Hematopoietic multipotent progenitor cell treated with erythropoietin and hydrocortisone succinate and interleukin-3 and kit ligand, for 17 days (in vitro differentiated cells): ENCODE data around the gene PIGZ.

Experiments used
- DNase-seq: peaks from one replicate; pipeline ENCODE4 v3.0.0-alpha.2; 2015; ENCODE audit warnings: low spot score

PIGZ gene

DNA sequence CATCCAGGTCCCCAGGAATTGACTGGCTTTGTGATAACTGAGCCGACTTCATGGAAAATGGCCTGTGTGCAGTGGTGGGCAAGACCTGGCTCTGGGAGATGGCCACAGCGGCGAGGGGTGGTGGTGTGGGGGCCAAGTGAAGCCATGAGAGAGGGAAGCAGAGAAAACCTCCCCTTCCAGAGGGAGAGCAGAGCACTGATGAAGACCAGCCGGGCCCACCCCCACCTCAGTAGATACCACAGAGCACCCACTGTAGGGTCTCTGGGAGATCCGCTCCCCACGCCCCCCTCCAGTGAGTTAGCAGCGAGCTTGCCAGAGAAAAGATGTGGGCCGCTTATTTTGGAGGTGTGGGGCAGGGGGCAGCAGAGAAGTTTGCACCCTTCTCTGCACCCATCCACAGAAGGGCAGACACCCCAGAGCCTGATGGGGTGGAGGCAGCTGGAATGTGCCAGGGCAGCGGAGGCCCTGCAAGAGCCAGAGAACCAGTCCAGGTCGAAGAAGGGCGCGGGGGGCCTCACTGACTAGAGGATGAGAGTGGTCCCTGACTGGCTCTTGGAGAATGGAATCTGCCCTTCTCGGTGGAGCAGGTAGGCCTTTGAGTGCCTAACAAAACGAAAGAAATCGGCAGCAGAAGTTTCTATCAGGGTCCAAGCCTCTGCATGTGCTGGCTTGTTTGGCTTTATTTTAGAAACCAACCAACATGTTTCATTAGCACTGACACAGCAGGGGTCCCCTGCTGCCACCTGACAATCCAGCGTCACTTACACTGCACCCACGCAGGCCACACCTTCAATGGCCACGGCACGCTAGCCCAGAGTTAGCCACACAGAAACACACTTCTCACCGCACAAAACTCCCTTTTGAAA, 32.7 kb upstream of the PIGZ start:
- DNase-seq = no peak

DNA sequence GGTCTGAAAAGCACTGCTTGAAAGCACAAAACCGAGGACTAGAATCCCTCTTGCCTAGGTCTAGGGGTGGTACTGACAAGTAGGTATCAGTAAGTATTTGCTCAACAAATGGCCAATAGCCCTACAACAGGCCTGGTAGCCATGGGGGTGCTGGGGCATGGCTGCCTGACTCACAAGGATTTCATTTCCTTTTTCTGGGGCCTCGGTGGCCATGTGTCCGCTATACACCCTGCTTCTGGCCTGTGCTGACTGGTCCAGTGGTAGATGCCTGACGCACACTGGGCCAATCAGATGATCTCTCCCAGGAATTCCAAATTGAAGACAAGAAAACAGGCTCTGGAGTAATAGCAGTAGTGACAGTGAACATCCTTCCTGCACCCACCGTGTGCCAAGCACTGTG, 31.6 kb upstream of the PIGZ start:
- no peak for DNase-seq

DNA sequence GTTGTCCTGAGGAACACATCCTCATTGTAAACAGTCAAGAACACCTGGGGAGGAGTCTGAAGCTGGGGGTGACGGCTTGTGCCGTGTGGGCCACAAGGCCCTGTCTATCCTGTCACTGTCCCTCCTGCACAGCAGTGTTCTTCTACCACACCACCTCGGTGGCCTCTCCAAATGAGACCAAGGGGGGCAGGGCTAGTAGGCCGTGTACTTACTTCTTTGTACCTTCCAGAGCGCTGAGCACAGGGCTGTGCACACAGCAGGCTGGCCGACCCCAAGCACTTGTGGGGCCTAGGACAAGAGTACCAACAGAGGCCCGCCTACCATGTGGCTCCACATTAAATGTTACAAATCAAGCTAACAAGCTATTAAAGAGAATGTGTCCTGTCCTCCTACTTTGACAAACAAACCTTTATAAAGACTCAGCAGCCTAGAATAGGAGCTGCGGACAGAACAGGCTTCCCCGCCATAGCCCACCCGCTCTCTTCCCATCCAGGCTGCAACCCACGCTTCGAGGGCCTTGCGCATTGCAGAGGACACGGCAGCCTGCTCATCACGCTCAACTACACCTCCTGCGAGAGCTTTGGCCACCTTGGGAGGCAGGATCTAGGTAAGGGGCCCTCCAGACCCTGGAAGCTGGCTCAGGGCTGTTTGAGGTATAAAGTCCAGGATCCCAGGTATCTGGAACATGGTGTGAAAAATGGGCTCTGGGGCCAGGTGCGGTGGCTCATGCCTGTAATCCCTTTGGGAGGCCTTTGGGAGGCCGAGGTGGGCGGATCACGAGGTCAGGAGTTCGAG, 30.5 kb upstream of the PIGZ start:
- DNase-seq = no peak

- no peak for DNase-seq
Observed at GRCh38 chr3:196997311-196997710, 28.7 kb upstream of the PIGZ start.

DNA sequence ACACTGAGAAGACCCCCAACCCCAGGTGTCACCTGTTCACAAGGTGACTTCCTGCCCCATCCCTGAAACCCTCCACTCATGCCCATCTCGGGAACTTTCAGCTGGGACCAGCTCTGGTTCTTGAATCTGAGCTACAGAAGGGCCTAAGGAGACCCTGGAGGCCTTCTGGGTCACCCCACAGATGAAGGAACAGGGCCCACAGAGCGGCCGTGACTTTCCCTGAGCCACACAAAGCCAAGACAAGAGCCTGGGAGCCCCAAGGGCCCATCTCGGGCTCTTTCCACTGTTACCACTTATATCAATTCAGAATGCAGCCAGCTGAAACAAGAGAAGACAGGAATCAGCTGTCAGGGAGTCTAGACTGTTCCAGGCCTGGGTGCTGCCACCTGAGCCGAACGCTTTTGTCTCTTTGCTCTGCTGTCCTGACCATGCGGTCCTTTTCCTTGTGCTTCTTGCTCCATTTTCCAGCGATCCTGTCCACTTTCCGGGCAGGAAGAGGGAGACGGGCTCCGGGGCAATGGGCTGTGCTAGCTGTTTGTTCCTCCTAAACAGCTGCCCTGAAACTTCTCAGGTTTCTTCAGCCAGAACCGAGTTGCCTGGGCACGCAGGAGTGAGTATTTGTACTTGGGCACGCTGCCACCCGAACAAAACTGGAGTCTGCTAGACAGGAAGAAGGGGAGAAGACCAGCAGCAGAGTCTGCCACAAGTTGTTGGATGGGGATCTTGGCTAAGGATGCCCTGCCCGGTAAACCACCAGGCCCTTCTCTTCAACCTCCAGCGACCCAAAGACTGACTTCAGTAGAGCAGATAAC, 28.0 kb upstream of the PIGZ start:
- DNase-seq = no peak

DNA sequence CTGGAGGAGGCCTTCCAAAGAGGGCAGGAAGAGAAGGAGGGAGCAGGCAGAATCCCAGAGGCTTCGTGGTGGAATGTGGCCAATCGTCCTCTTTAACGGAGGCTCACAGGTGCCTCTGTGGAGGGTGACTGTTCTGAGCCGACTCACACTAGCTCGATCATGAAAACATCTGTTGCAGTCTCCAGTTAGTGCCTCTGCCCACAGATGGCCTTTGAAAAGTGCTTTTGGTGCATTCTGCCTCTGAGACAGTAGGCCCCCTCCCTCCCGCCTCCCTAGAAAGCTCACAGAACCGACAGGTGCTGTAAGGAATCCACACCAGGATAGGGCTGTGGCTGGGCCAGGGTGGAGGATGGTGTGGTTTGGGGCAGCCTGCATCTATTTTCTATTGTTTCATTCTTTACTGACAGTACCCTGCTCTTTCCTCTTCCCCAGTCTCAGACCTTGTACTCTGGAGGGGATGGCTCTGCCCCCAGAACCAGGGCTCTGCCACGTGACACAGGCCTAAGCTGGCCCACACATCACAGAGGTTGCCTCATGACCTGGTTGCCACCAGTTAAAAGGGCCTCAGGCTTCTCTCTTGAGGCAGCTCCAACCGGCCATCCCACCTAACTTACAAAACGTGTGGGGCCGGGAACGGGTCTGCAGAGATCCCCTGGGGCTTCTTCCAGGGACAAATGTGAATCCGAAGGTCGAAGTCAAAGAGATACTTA, 27.2 kb upstream of the PIGZ start:
- no peak for DNase-seq

DNA sequence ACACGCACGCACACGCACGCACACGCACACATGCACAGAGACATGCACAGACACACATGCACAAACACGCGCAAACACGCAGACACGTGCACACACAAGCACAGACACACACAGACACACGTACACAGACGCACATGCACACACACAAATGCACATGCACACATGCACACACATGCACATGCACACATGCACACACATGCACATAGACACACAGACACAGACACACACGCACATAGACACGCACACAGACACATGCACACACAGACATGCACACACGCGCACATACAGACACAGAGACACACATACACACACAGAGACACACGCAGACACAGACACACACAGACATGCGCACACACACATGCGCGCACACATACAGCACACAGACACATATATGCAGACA, 26.4 kb upstream of the PIGZ start:
- DNase-seq = no peak

DNA sequence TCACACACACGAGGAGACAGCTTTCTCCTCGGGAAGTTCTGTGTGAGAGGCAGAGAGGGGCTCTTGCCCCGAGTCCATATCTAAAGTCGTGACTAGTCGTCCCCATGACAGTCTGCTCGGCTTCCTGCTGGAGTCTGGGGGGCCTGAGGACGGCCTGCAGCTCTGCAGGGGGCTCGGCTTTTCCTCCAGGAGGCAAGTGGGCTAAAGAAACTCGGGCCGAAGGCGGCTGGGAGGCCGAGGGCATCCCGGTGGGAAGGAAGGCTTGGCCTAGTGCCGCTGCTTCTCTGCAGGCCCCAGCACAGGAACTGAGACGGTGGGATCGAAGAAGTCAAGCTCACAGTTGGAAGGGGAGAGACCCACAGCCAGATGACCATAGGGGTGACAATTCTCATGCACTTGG, 25.4 kb upstream of the PIGZ start:
- no peak for DNase-seq

DNA sequence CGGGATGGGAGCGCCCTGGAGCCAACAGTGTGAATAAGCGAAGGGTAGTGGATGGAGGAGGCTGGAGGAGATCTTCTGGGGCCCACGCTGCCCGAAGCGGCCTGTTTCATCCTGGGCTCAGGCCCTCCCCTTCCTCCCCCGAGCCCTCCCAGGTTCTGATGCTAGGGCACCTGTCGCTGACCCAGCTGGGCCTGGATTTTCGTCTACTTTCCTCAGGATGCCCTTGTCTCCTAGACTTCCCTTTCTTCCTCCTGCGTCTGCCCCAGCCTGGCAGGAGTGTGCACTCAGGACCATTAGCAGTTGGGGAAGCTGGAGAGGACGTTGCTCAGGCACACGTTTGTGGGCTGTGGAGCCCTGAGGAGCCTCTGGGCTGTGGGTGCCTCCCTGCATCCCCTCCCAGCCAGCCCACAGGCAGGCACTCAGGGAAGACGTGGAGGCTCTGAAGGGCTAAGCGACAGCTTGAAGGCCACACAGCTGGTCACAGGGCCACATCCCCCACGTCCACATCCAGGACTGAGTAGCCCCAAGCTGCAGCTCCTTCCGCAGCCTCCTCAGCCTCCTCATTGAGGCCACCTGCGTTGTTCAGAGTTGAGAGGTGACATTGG, 23.9 kb upstream of the PIGZ start:
- no peak for DNase-seq

DNA sequence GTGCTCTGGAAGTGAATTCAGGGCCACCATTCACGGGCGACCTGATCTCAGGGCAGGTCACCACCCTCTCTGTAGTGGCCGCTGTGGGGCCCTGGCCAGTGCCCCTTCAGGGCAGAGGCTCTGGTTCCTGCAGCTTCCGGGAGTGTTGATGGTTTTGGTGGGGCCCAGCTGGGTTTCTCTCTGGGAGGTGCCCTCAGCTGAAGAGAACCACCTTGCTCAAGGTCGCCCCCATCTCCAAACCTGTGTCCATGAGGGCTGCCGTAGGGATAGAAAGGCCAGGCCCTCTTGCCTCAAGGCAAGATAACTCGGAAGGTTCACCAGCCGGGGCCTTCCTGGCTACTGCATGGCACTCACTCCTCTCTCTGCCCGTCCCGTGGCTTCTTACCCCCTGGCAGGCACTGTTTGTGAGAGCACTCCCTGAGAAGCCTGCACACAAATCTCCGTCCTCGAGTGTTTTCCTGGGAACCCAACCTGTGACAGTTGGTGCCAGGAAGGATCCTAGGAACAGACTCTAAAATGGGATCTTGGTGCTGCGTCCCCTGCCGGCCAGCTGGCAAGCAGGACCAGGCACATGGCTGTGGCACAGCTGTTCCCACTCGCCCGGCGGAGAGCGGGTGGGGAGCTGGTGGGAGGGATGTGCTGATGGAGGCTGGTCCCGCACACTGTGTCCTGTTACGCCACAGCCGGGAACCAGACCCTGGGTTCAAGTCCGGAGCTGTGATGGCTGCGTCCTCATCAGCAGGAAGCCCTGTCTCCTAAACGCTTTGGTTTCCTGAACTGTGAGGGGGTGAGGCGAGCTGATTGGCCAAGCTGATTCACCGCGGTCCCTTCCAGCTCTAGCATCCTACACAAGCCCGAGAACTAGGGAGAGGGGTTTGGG, 23.2 kb upstream of the PIGZ start:
- DNase-seq = no peak

GRCh38 chr3:196990601-196991007, 22.0 kb upstream of the PIGZ start:
- DNase-seq = no peak

- DNase-seq = no peak
Observed at GRCh38 chr3:196989721-196990262, 21.2 kb upstream of the PIGZ start.

- DNase-seq = no peak
Observed at GRCh38 chr3:196988241-196989029, 19.8 kb upstream of the PIGZ start.

DNA sequence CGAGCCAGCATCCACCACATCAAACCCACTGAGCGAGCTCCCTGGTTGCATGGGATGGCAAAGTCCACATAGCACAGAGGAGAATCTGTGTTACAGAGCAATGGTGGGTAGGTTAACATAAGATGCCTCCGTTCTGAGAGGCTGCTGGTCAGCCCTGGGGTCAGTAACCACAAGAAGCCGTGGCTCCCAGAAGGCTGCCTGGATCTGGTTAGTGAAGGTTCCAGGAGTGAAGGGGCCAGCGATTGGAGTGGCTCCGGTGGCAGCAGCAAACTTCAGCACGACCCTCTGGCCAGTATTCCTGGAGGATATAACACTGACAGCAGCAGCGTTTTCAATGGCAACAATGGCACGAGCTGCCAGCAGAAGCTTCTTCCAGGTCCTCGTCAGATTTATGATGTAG, 18.4 kb upstream of the PIGZ start:
- no peak for DNase-seq

DNA sequence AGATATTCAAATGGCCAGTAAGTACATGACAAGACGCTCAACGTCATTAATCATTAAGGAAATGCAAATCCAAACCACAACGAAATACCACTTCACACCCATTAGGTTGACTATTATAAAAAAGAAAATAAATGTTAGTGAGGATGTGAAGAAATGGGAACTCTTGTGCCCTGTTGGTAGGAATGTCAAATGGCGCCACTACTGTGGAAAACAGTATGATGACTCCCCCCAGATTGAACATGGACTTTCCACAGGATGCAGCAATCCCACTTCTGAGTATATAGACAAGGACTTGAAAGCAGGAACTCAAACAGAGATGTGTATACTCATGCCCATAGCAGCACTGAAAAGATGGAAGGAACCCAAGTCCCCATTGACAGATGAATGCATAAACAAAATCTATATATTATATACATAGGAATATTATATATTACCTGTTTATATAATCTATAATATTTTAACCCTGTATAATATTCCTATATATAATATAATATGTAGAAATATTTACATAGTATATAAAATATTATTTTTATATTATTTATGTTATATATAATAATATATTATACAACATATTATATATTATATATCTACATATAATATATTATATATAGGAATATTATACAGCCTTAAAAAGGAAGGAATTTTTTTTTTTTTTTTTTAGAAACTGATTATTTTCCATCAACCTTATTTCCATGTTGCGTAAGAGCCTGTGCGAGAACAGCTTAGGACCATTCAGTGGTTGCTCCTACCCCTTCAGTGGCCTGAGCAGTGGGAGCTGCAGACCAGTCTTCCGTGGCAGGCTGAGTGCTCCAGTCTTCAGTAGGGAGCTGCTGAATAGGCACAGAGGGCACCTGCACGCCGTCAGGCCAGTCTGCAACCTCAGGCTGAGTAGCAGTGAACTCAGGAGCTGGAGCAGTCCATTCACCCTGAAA, 17.6 kb upstream of the PIGZ start:
- no peak for DNase-seq

GRCh38 chr3:196985298-196985697, 16.7 kb upstream of the PIGZ start:
- DNase-seq = no peak

DNA sequence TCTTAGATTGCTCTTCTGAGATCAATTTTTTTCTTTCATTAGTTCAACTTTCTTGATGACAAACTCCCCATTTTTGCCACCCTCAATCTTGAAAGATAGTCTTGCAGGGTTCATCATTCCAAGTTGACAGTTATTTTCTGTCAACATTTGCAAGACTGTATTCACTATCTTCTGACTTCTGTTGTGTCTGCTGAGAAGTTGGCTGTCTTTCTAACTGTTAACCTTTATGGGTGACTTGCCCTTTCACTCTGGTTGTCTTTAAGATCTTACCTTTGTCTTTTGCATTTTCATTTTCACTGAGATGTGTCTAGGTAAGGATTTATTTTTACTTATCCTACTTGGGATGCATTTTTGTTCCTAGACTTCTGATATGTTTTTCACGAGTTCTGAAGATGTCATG, 14.6 kb upstream of the PIGZ start:
- DNase-seq = no peak

- DNase-seq = no peak
Observed at GRCh38 chr3:196981657-196982056, 13.0 kb upstream of the PIGZ start.
